Subcutaneous abdominal adipose tissue (tissue), 5 donors: ENCODE measurements around the gene CSNK1D.

Source experiments
- H3K27ac ChIP-seq: one replicate; pipeline ENCODE4 v1.7.0; 2013; ENCODE audit warnings: low read depth, mild to moderate bottlenecking, inconsistent platforms, low read length, moderate library complexity
- H3K27me3 ChIP-seq, 5 donors: one replicate each; pipeline ENCODE4 v1.7.0; 2013; ENCODE audit warnings: low read length in 5 of 5, inconsistent platforms in 1 of 5; ENCODE audit not compliant: control insufficient read depth in 5 of 5, insufficient read depth in 4 of 5
- H3K36me3 ChIP-seq, 5 donors: one replicate each; pipeline ENCODE4 v1.7.0; 2013; ENCODE audit warnings: low read length in 5 of 5; ENCODE audit not compliant: control insufficient read depth in 5 of 5, insufficient read depth in 5 of 5
- H3K4me1 ChIP-seq, 5 donors: one replicate each; pipeline ENCODE4 v1.7.0; 2013; ENCODE audit warnings: low read length in 5 of 5, mild to moderate bottlenecking in 3 of 5, moderate library complexity in 1 of 5; ENCODE audit not compliant: control insufficient read depth in 5 of 5, insufficient read depth in 5 of 5
- H3K4me3 ChIP-seq, 5 donors: one replicate each; pipeline ENCODE4 v1.7.0; 2013; ENCODE audit warnings: low read length in 5 of 5, low read depth in 1 of 5
- H3K9ac ChIP-seq, 5 donors: one replicate each; pipeline ENCODE4 v1.7.0; 2013; ENCODE audit warnings: low read length in 5 of 5, mild to moderate bottlenecking in 4 of 5, moderate library complexity in 3 of 5
- H3K9me3 ChIP-seq, 5 donors: one replicate each; pipeline ENCODE4 v1.7.0; 2013; ENCODE audit warnings: low read length in 5 of 5; ENCODE audit not compliant: control insufficient read depth in 5 of 5
- donor health status: healthy.
- donor health status: healthy.
- donor health status: healthy.
- donor health status: healthy.
- donor health status: healthy.

CSNK1D gene

GRCh38 chr17:82300707-82301270 lies 27.3 kb upstream of the CSNK1D start:
- Histone ChIP-seq H3K9me3 (no peaks in the 10 kb centered on the region), H3K9ac (no peak overlapping the region), H3K4me3 (no peak overlapping the region), H3K4me1 (peaks cover 4 to 38% (median 25%) of the 10 kb centered on the region in 5 donors), H3K27ac (no peak overlapping the region), H3K36me3 (no peaks in the 10 kb centered on the region), H3K27me3 (peaks cover 0 to 19% (median 9%) of the 10 kb centered on the region in 5 donors)

GRCh38 chr17:82300228-82300627 lies 26.7 kb upstream of the CSNK1D start:
- Histone ChIP-seq H3K27ac (no peak overlapping the region), H3K27me3 (peaks cover 0 to 19% (median 7%) of the 10 kb centered on the region in 5 donors), H3K9me3 (no peaks in the 10 kb centered on the region), H3K4me3 (no peak overlapping the region), H3K4me1 (peaks cover 4 to 38% (median 25%) of the 10 kb centered on the region in 5 donors), H3K36me3 (no peaks in the 10 kb centered on the region), H3K9ac (no peak overlapping the region)

GRCh38 chr17:82299452-82299851 lies 26.0 kb upstream of the CSNK1D start:
- Histone ChIP-seq H3K27me3 (peaks cover 0 to 19% (median 7%) of the 10 kb centered on the region in 5 donors), H3K27ac (no peak overlapping the region), H3K9me3 (no peaks in the 10 kb centered on the region), H3K9ac (no peak overlapping the region), H3K4me3 (no peak overlapping the region), H3K4me1 (peaks cover 4 to 38% (median 28%) of the 10 kb centered on the region in 5 donors), H3K36me3 (no peaks in the 10 kb centered on the region)

GRCh38 chr17:82298538-82299421 lies 25.3 kb upstream of the CSNK1D start:
- Histone ChIP-seq H3K4me1 (peaks cover 4 to 41% (median 31%) of the 10 kb centered on the region in 5 donors), H3K9me3 (no peaks in the 10 kb centered on the region), H3K9ac (peak overlapping the region in 4 of 5 donors; percentile 22 to 73 (median 56)), H3K36me3 (no peaks in the 10 kb centered on the region), H3K4me3 (peak overlapping the region in 4 of 5 donors; percentile 63 to 72 (median 68)), H3K27me3 (peaks cover 0 to 19% (median 7%) of the 10 kb centered on the region in 5 donors), H3K27ac (peak overlapping the region; percentile 84)

- peak overlapping the region in 4 of 5 donors; percentile 52 to 73 (median 66) for H3K9ac ChIP-seq
- H3K9me3 ChIP-seq, result no peaks in the 10 kb centered on the region
- H3K4me1 ChIP-seq, result peaks cover 4 to 45% (median 35%) of the 10 kb centered on the region in 5 donors
- H3K36me3 ChIP-seq, result no peaks in the 10 kb centered on the region
- peak overlapping the region; percentile 61 to 72 (median 68) for H3K4me3 ChIP-seq
- H3K27me3 ChIP-seq, result peaks cover 0 to 15% (median 2%) of the 10 kb centered on the region in 5 donors
- H3K27ac ChIP-seq, result peak overlapping the region; percentile 84
Observed at GRCh38 chr17:82297714-82298537, 24.4 kb upstream of the CSNK1D start.

- H3K36me3 ChIP-seq, result no peaks in the 10 kb centered on the region
- H3K27ac ChIP-seq, result peak overlapping the region; percentile 84
- H3K9ac ChIP-seq, result peak overlapping the region in 3 of 5 donors; percentile 64 to 73 (median 67)
- H3K4me3 ChIP-seq, result peak overlapping the region in 4 of 5 donors; percentile 17 to 72 (median 68)
- no peaks in the 10 kb centered on the region for H3K9me3 ChIP-seq
- peaks cover 4 to 48% (median 36%) of the 10 kb centered on the region in 5 donors for H3K4me1 ChIP-seq
- peaks cover 0 to 12% (median 2%) of the 10 kb centered on the region in 5 donors for H3K27me3 ChIP-seq
Observed at GRCh38 chr17:82297280-82297713, 23.8 kb upstream of the CSNK1D start.

GRCh38 chr17:82296511-82297279 lies 23.2 kb upstream of the CSNK1D start:
- Histone ChIP-seq H3K9ac (peak overlapping the region in 1 of 5 donors; percentile 44), H3K27ac (peak overlapping the region; percentile 84), H3K4me1 (peaks cover 4 to 54% (median 42%) of the 10 kb centered on the region in 5 donors), H3K4me3 (peak overlapping the region in 4 of 5 donors; percentile 17 to 72 (median 68)), H3K36me3 (no peaks in the 10 kb centered on the region), H3K9me3 (no peaks in the 10 kb centered on the region), H3K27me3 (peaks cover 0 to 12% (median 2%) of the 10 kb centered on the region in 5 donors)

GRCh38 chr17:82295472-82295814 lies 21.9 kb upstream of the CSNK1D start:
- Histone ChIP-seq H3K27ac (no peak overlapping the region), H3K27me3 (peaks cover 0 to 9% (median 0%) of the 10 kb centered on the region in 5 donors), H3K9me3 (no peaks in the 10 kb centered on the region), H3K4me1 (peaks cover 4 to 48% (median 41%) of the 10 kb centered on the region in 5 donors), H3K9ac (no peak overlapping the region), H3K36me3 (no peaks in the 10 kb centered on the region), H3K4me3 (no peak overlapping the region)
